Activated CD8-positive, alpha-beta memory T cell treated with anti-CD3 and anti-CD28 coated beads, Interleukin-2, amount 50 U/mL, for 1 hour (primary cell): Measurements from ENCODE around the gene SYTL1.

Experiments used
- DNase-seq: peaks from one replicate; pipeline ENCODE4 v3.0.0-alpha.2; 2020; ENCODE audit errors: extremely low read depth

The SYTL1 gene

GRCh38 chr1:27318596-27318995 lies 23.2 kb upstream of the SYTL1 start:
- no peak for DNase-seq

GRCh38 chr1:27321813-27322568 lies 19.8 kb upstream of the SYTL1 start, which contains the start of gene TMEM222:
Gene TMEM222, plus strand, starts transcription at chr1:27322163. Its CDS starts 35 bp downstream, at chr1:27322198.
- DNase-seq, result peak; percentile 87

DNA sequence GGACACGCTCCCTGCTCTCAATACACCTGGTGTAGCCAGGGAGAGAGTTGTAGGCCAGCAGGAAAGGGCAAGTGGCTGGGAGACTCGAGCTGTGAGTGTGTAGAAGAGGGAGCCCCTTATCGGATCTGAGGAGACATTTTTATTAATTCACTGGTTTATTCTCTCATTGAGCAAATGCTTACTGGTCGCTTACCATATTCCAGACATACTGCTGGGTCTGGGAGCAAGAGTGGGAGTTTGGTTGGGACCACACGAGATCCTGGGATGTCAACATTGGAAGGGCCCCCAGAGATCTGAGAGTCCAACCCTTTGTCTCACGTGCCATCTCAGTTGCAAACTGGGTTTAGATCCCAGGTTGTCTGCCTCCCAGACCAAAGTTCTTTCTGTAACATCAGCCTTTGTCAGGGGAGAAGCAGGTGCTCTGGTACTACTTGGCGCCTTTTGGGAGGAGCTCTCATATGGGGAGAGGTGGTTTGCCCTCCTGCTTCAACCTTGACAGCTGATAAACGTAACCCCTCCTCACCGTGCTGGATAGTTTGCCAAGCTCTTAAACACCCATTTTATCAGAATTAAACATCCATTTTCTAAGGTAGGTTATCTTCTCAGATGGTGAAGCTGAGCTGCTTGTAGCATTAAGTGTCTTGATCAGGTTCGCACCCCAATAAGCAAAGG lies 19.1 kb upstream of the SYTL1 start:
- no peak for DNase-seq

DNA sequence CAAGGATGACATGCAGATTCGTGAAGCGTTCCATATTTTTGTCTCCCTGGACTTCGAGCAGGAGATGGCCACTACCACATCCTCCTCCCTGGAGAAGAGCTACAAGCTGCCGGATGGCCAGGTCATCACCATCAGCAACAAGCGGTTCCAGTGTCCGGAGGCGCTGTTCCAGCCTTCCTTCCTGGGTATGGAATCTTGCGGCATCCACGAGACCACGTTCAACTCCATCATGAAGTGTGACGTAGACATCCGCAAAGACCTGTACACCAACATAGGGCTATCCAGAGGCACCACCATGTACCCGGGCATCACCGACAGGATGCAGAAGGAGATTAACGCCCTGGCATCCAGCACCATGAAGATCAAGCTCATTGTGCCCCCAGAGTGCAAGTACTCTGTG lies 16.5 kb upstream of the SYTL1 start:
- no peak for DNase-seq

DNA sequence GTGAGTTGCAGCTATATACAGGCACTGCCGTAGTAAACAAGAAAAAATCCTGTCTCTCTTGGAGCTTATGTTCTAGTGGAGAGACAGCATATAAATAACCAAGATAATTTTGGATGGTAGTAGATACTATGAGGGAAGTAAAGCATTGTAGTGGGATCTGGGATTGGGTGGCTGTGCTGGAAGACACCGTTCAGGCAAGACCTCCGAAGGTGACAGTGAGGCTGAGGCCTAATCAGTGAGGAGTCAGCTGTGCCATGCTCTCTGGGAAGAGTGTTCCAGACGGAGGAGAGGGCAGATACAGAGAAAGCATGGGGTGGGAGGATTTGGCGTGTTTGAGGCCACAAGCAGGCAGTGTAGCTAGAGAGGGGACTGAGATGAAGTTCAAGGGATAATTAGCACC lies 13.9 kb upstream of the SYTL1 start:
- no peak for DNase-seq

- no peak for DNase-seq
Measured at GRCh38 chr1:27330786-27331185, 11.0 kb upstream of the SYTL1 start.

- DNase-seq, result no peak
Measured at GRCh38 chr1:27331426-27331825, 10.4 kb upstream of the SYTL1 start.

DNA sequence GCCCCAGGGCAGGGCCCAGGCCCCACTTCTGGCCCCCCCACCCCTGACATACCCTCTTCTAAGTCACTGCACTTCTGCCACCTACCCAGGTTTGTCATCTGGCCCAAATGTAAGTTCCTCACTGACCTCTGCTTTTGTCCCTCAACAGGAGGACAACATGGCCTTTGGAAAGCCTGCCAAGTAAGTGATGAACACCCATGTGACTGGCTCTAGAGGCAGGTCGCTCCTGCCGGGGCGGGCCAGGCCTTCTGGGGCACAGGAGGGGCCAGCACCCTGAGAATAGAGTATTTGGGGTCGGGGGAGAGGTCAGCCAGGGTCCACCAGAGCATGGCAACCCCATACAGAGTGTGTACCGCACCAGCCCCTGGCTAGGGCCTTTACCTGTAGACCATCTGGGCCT lies 9.9 kb upstream of the SYTL1 start:
- DNase-seq, result no peak

- no peak for DNase-seq
Measured at GRCh38 chr1:27332536-27333281, 9.1 kb upstream of the SYTL1 start.

DNA sequence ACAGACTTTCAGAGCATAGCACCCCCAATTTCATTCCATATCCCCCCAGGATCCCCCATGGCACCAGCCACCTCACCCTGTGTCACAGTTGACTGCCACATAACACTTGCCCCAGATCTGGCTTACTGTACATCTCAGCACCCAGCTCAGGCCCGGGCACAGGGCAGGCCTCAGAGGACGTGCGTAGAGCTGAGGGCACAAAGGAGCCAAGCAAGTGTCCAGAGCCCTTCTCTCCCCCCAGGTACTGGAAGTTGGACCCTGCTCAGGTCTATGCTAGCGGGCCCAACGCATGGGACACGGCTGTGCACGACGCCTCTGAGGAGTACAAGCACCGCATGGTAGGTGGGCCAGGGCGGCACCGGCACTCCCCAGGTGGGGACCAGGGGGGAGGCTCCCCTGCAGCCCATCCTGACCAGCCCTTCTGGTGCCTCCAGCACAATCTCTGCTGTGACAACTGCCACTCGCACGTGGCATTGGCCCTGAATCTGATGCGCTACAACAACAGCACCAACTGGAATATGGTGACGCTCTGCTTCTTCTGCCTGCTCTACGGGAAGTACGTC lies 8.0 kb upstream of the SYTL1 start:
- no peak for DNase-seq

GRCh38 chr1:27335506-27336422 lies 6.1 kb upstream of the SYTL1 start:
- no peak for DNase-seq

- DNase-seq, result no peak
Measured at GRCh38 chr1:27336756-27337155, 5.1 kb upstream of the SYTL1 start.

DNA sequence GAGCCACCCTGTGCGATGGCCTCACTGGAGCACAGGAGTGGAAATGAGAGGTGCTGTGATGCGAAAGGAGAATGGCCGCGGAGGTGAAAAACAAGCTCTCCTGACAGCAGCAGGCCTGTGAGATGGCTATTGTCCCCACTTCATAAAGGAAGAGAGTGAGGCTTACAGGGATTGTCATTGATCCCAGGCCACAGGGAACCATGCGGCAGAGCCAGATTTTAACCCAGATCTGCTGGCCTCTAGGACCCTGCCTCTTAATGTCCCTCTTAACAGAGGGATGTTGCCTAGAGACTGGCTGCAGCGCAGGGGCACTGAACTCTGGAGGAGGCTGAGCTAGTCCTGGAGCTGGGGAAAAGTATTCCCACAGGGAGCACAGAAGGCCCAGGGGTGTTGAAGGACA lies 3.1 kb upstream of the SYTL1 start:
- no peak for DNase-seq

GRCh38 chr1:27339213-27339612 lies 2.6 kb upstream of the SYTL1 start:
- DNase-seq, result no peak

DNA sequence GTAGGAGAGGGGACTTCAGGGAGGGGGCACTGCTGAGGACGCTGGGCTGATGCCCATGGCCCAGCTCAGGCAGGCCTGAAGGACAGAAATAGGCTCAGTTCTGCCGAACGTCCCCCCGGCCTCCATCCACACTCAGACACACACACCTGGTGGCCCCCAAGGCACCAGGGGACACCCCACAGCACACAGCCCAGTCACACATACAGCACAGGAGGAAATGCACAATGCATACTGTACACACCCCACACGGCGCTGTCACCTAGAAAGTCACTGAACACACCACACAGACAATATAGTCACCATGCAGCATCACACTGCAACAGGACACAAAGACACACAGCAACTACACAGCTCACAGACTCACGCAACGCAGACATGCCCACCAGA lies 562 bp downstream of the SYTL1 start:
- no peak for DNase-seq

DNA sequence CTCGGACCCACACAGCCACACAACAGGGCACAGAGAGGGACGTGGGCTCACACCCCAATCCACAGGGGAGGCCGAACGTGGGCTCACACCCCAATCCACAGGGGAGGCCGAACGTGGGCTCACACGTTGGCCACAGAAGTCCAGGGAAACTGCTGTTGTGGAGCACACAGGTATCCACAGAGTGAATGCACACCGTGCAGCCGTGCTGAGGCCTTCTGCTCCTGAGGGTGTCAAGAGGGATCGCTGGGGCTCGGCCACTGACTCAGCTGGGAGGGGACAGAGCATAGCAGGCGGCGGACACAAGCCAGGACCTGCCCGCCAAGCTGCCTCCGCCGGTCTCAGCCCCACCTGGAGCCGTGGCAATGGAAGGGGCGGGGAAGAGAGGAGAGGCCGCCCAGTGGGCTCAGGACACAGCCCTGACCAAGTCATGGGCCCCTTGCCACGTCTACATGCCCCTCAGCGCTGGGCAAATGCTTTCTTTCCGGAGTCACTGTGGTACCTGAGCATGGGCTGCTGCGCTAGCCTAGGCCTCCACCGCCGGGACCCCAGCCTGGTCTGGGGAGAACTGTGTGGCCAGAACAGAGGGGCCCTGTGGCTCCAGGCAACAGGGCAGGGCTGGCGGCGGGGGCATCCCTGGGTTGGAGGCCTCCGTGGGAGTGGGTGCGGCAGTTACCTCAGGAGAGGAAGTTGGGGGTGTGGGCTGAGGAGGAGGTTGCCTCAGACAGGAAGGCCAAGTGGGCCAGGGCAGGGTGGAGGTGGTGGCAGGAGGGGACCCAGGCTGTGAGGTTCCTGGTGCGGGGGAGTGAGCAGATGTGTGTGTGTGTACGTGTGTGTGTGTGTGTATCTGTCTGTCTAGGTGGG lies 1.2 kb downstream of the SYTL1 start:
- DNase-seq, result no peak

DNA sequence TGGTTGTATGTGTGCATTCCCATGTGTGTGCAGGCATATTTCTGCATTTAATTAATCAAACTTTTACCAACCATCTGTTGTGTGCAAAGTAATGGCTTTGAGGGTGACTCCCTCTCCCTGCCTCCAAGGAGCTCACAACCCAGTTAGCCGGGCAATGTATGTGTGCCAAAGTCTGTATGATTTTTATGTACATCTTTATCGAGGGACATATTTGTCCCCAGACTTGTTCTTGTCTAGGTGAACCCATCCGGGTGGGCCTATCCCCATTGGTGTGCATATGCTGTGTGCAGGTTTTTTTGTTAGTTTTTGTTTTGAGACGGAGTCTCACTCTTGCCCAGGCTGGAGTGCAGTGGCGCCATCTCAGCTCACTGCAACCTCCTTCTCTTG lies 1.8 kb downstream of the SYTL1 start:
- no peak for DNase-seq

- DNase-seq, result no peak
Measured at GRCh38 chr1:27345272-27345671, 3.5 kb downstream of the SYTL1 start.

GRCh38 chr1:27346357-27346756 lies 4.5 kb downstream of the SYTL1 start:
- no peak for DNase-seq

DNA sequence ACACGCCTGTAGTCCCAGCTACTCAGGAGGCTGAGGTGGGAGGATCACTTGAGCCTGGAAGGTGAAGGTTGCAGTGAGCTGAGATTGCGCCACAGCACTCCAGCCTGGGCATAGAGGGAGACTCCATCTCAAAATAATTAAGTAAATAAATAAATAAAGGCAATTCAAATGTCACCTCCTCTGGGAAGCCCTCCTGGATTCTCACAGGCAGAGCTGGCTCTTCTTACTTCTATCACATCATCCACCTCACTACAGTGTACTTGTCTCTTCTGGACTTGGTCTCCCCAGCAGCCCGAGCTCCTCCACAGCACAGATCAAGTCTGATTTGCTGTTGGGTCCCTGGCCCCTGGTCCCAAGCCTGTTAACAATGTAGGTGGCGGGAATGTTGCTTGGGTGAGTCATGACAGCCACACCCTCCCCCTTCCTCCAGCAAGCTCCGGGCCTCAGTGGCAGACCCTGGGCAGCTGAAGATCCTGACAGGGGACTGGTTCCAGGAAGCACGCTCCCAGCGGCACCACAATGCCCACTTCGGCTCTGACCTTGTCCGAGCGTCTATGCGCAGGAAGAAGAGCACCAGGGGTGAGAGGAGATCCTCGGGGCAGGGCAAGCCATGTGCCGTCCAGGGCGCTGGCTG lies 5.3 kb downstream of the SYTL1 start:
- DNase-seq, result no peak
